ENCODE data around the gene IQSEC1.

IQSEC1 gene

GRCh38 chr3:12999147-13000140 is 73.8 kb downstream of the IQSEC1 start:
- Histone ChIP-seq H3K4me1 (ENCODE audit: insufficient read depth, low read length) (peaks cover 15% of the 10 kb centered on the region), H3K27ac (ENCODE audit: low read depth, low read length) (no peak overlapping the region), H3K27me3 (ENCODE audit: insufficient read depth, low read length) (peaks cover 2% of the 10 kb centered on the region), H3K36me3 (ENCODE audit: insufficient read depth, low read length) (no peaks in the 10 kb centered on the region), H3K9me3 (ENCODE audit: insufficient read depth, low read depth, low read length) (no peaks in the 10 kb centered on the region), H3K4me3 (ENCODE audit: low read length) (no peak overlapping the region), H3K9ac (ENCODE audit: low read depth, low read length) (no peak overlapping the region)
- WGBS, result 86% methylated on average over 14 of the region's 14 CpGs

GRCh38 chr3:12998648-12999047 is 74.6 kb downstream of the IQSEC1 start:
- H3K4me3 ChIP-seq (ENCODE audit: low read length), result no peak overlapping the region
- no peak overlapping the region for H3K27ac ChIP-seq (ENCODE audit: low read depth, low read length)
- 90% methylated on average over 4 of the region's 4 CpGs for WGBS
- H3K4me1 ChIP-seq (ENCODE audit: insufficient read depth, low read length), result peaks cover 8% of the 10 kb centered on the region
- no peaks in the 10 kb centered on the region for H3K36me3 ChIP-seq (ENCODE audit: insufficient read depth, low read length)
- peaks cover 7% of the 10 kb centered on the region for H3K27me3 ChIP-seq (ENCODE audit: insufficient read depth, low read length)
- no peak overlapping the region for H3K9ac ChIP-seq (ENCODE audit: low read depth, low read length)
- no peaks in the 10 kb centered on the region for H3K9me3 ChIP-seq (ENCODE audit: insufficient read depth, low read depth, low read length)

GRCh38 chr3:12997387-12997786 is 75.8 kb downstream of the IQSEC1 start:
- Histone ChIP-seq H3K36me3 (ENCODE audit: insufficient read depth, low read length) (no peaks in the 10 kb centered on the region), H3K4me3 (ENCODE audit: low read length) (no peak overlapping the region), H3K4me1 (ENCODE audit: insufficient read depth, low read length) (peaks cover 8% of the 10 kb centered on the region), H3K9ac (ENCODE audit: low read depth, low read length) (no peak overlapping the region), H3K9me3 (ENCODE audit: insufficient read depth, low read depth, low read length) (no peaks in the 10 kb centered on the region), H3K27me3 (ENCODE audit: insufficient read depth, low read length) (peaks cover 17% of the 10 kb centered on the region), H3K27ac (ENCODE audit: low read depth, low read length) (no peak overlapping the region)

GRCh38 chr3:12996181-12996506 is 77.1 kb downstream of the IQSEC1 start:
- 91% methylated on average over 2 of the region's 2 CpGs for WGBS
- H3K4me1 ChIP-seq (ENCODE audit: insufficient read depth, low read length), result peaks cover 5% of the 10 kb centered on the region
- H3K27ac ChIP-seq (ENCODE audit: low read depth, low read length), result no peak overlapping the region
- no peaks in the 10 kb centered on the region for H3K36me3 ChIP-seq (ENCODE audit: insufficient read depth, low read length)
- no peaks in the 10 kb centered on the region for H3K9me3 ChIP-seq (ENCODE audit: insufficient read depth, low read depth, low read length)
- H3K4me3 ChIP-seq (ENCODE audit: low read length), result no peak overlapping the region
- peaks cover 19% of the 10 kb centered on the region for H3K27me3 ChIP-seq (ENCODE audit: insufficient read depth, low read length)
- H3K9ac ChIP-seq (ENCODE audit: low read depth, low read length), result no peak overlapping the region

DNA sequence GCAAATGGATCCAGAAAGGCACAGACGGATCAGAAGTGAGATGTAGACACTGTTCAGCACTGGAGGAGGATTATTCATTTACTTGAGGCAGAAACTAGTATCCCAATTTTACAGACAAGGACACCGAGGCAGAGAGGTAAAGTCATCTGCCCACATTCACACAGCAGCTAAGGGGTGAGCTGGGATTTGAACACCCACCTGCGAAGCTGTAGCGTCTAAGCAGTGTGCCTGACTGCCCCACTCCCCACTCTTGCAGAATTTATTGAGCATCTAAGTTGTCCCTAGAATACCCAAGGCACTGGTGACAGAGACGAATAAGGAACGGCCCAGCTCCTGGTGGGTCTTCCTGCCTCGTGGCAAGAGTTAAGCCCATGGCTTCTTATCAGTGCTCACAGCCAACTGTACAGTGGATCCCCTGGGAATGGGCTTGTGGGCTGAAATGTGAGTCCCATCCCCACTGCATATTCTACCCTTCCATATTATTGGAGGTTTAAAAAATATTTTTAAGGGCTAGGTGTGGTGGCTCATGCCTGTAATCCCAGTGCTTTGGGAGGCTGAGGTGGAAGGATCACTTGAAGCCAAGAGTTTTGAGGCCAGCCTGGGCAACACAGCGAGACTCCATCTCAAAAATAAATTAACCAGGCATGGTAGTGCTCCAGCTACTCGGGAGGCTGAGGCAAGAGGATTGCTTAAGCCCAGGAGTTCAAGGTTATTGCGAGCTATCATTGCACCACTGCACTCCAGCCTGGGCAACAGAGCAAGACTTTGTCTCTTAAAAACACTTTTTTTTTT is 77.6 kb downstream of the IQSEC1 start:
- Histone ChIP-seq H3K4me1 (ENCODE audit: insufficient read depth, low read length) (peaks cover 7% of the 10 kb centered on the region), H3K27ac (ENCODE audit: low read depth, low read length) (no peak overlapping the region), H3K27me3 (ENCODE audit: insufficient read depth, low read length) (peaks cover 19% of the 10 kb centered on the region), H3K9ac (ENCODE audit: low read depth, low read length) (no peak overlapping the region), H3K4me3 (ENCODE audit: low read length) (peak overlapping the region; percentile 58), H3K9me3 (ENCODE audit: insufficient read depth, low read depth, low read length) (no peaks in the 10 kb centered on the region), H3K36me3 (ENCODE audit: insufficient read depth, low read length) (no peaks in the 10 kb centered on the region)
- WGBS, result 84% methylated on average over 10 of the region's 10 CpGs

DNA sequence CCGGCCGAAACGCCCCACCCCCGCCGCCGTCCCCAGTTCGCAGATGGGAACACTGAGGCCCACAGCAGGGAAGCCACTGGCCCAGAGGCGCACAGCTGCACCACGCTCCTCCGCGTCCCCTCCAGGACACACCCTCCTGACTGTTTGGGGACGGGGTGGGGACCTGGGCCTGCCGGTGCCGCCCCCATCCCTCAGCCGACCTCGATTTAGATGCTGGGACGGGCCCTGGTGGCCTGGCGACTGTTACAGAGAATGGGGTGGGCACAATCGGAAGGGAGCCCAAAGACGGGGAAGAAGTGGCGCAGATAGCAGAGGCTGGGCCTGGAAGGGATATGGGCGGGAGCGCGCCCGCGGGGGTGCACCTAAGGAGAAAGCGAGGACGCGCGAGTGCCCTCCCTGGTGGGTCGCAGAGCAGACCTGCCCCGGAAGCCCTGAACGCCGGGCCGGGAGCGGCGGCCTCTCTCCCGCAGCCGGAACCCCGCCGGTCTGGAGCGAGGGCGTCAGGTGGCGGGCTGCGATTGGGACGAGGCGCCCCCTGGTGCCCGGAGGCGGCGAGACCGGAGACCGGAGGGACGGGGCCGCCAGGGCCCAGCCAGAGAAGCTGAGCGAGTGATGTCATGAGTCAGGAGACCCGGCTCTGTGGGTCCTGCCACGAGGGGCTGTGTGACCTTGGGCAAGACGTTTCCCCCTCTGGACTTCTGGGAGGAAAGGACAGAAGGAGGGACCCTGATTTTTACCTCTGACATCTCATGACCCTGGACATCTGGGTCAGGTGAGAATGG is 78.4 kb downstream of the IQSEC1 start:
- Histone ChIP-seq H3K9ac (ENCODE audit: low read depth, low read length) (peak overlapping the region; percentile 12; the same call in 1 of the 2 replicates), H3K4me1 (ENCODE audit: insufficient read depth, low read length) (peaks cover 7% of the 10 kb centered on the region), H3K27ac (ENCODE audit: low read depth, low read length) (no peak overlapping the region; the same call in 1 of the 2 replicates)

DNA sequence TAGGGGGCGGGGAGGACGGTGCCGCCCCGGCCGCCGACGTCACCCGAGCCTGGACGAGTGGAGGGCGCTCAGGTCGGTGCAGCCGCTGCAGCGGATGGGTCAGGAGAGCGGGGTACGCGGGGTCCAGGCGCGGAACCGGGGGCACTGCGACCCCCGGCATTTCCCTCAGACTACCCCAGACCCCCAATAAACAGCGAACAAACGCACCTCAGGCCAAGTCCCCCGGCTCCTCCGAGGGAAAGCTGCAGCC is 78.9 kb downstream of the IQSEC1 start:
- WGBS, result under 1% methylated on average over 25 of the region's 25 CpGs
- peak overlapping the region; percentile 58 for H3K4me3 ChIP-seq (ENCODE audit: low read length)
- peaks cover 7% of the 10 kb centered on the region for H3K4me1 ChIP-seq (ENCODE audit: insufficient read depth, low read length)

More for the DNA sequence above, 78.4 kb downstream of the IQSEC1 start:
- Histone ChIP-seq H3K36me3 (ENCODE audit: insufficient read depth, low read length) (no peaks in the 10 kb centered on the region), H3K27me3 (ENCODE audit: insufficient read depth, low read length) (peaks cover 19% of the 10 kb centered on the region), H3K9me3 (ENCODE audit: insufficient read depth, low read depth, low read length) (no peaks in the 10 kb centered on the region), H3K4me3 (ENCODE audit: low read length) (peak overlapping the region; percentile 58)
- 1% methylated on average over 58 of the region's 58 CpGs for WGBS

DNA sequence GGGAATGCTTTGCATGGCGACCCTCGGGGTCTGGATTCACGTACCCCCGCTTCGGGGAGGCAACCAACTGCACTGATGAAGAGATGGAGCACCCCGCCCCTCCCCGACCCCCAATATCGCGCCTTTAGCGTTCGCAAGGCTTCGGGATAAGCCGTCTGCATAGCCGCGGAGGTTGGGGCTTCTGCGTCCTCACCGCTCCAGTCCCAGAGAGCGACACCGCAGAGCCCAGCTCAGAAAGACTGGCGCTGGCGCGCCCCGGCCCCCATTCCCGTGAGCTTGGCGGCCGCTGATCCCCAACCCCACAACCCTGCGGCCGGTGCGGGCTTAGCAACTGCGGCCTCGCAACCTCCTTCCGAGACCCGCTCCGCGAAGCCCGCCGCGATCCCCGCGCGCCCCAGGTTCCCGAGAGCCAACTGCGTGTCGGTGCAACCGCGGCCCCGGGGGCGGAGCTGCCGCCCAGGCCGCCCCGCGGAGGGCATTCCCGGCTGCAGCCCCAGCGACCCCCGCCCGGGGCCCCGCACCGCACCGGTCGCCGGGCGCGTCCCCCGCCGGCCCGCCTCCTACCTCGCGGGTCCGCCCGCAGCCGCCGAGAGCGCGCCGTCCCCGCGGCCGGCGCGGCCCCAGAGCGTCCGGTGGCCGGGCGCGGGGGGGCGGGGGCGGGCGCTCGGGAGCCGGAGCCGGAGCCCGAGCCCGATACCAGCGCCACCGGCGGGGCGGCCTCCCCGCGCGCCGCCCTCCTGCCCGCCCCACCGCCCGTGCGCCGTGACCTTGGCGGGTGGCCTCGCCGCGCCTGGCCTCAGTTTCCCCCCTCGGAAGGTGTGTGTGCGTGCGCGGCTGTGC is 79.5 kb downstream of the IQSEC1 start:
- H3K9ac ChIP-seq (ENCODE audit: low read depth, low read length), result peak overlapping the region; percentile 55; the same call in 1 of the 2 replicates
- H3K27me3 ChIP-seq (ENCODE audit: insufficient read depth, low read length), result peaks cover 19% of the 10 kb centered on the region
- H3K27ac ChIP-seq (ENCODE audit: low read depth, low read length), result peak overlapping the region; percentile 65; the same call in 1 of the 2 replicates
- WGBS, result under 1% methylated on average over 114 of the region's 114 CpGs
- peak overlapping the region; percentile 58 for H3K4me3 ChIP-seq (ENCODE audit: low read length)
- no peaks in the 10 kb centered on the region for H3K9me3 ChIP-seq (ENCODE audit: insufficient read depth, low read depth, low read length)
- no peaks in the 10 kb centered on the region for H3K36me3 ChIP-seq (ENCODE audit: insufficient read depth, low read length)
- peaks cover 7% of the 10 kb centered on the region for H3K4me1 ChIP-seq (ENCODE audit: insufficient read depth, low read length)

More for the DNA sequence above, 78.9 kb downstream of the IQSEC1 start:
- peak overlapping the region; percentile 12; the same call in 1 of the 2 replicates for H3K9ac ChIP-seq (ENCODE audit: low read depth, low read length)
- H3K27ac ChIP-seq (ENCODE audit: low read depth, low read length), result no peak overlapping the region
- no peaks in the 10 kb centered on the region for H3K9me3 ChIP-seq (ENCODE audit: insufficient read depth, low read depth, low read length)
- no peaks in the 10 kb centered on the region for H3K36me3 ChIP-seq (ENCODE audit: insufficient read depth, low read length)
- H3K27me3 ChIP-seq (ENCODE audit: insufficient read depth, low read length), result peaks cover 19% of the 10 kb centered on the region

GRCh38 chr3:12992629-12993516 is 80.4 kb downstream of the IQSEC1 start:
- Histone ChIP-seq H3K4me3 (ENCODE audit: low read length) (peak overlapping the region; percentile 58), H3K27ac (ENCODE audit: low read depth, low read length) (peak overlapping the region; percentile 65; the same call in 1 of the 2 replicates), H3K36me3 (ENCODE audit: insufficient read depth, low read length) (no peaks in the 10 kb centered on the region), H3K27me3 (ENCODE audit: insufficient read depth, low read length) (peaks cover 19% of the 10 kb centered on the region), H3K9me3 (ENCODE audit: insufficient read depth, low read depth, low read length) (0 out of 2 replicates have a peak, but pooled peaks cover under 1% of the 10 kb centered on the region), H3K4me1 (ENCODE audit: insufficient read depth, low read length) (peaks cover 7% of the 10 kb centered on the region), H3K9ac (ENCODE audit: low read depth, low read length) (peak overlapping the region; percentile 55)
- 11% methylated on average over 24 of the region's 24 CpGs for WGBS

All from HUES64 (cell line).